ENCODE measurements around the gene TSPEAR.

Gene TSPEAR

DNA sequence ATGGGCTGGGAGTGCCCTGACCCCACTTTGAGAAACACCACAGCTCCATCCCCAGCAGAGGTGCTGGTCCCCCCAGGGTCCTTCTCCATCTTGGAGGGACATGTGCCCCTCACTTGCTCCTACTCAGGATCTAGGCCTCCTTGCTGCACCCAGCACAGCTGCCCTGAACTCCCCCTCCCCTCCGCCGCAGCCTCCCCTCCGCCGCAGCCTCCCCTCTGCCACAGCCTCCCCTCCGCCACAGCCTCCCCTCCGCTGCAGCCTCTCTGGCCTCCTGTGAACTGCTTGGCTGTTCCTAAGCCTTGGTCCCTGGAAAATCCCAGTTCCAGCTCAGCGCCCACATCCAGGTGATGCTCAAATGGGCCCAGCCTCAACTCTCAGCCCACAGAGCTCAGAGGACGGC lies 15.9 kb upstream of the TSPEAR start:
- no peaks in the 10 kb centered on the region for H3K27me3 ChIP-seq (ENCODE audit: low read length)
- H3K9me3 ChIP-seq (ENCODE audit: insufficient read depth, low read length): no peaks in the 10 kb centered on the region
- no peak overlapping the region for H3K4me3 ChIP-seq (ENCODE audit: insufficient read depth, low read length, poor library complexity, severe bottlenecking)
- TF ChIP-seq EZH2phosphoT487 (conservative IDR thresholded peaks at IDR 0.05; ENCODE audit: low read length): no peak
- TF ChIP-seq CTCF (IDR thresholded peaks at IDR 0.05; ENCODE audit: insufficient read depth, low read length, poor library complexity, severe bottlenecking): no peak
- H3K4me2 ChIP-seq (ENCODE audit: low read depth, low read length, poor library complexity, severe bottlenecking): no peak overlapping the region
- H3K27ac ChIP-seq (ENCODE audit: low read depth, low read length): no peak overlapping the region
- no peaks in the 10 kb centered on the region for H3K9me2 ChIP-seq (replicated peaks; ENCODE audit: insufficient read depth, low read length)
- H3F3A ChIP-seq (ENCODE audit: insufficient read depth): no peaks in the 10 kb centered on the region
- no peaks in the 10 kb centered on the region for H3K79me2 ChIP-seq (ENCODE audit: insufficient read depth, low read length)
- H2AFZ ChIP-seq (ENCODE audit: low read depth, low read length, severe bottlenecking): no peak overlapping the region
- no peak overlapping the region for H3K9ac ChIP-seq (ENCODE audit: low read length)
- no peaks in the 10 kb centered on the region for H4K20me1 ChIP-seq (ENCODE audit: low read depth, low read length)
- H3K36me3 ChIP-seq (ENCODE audit: low read length): no peaks in the 10 kb centered on the region

- no peak overlapping the region for H3K4me2 ChIP-seq (ENCODE audit: low read depth, low read length, poor library complexity, severe bottlenecking)
- no peaks in the 10 kb centered on the region for H3K27me3 ChIP-seq (ENCODE audit: low read length)
- H3F3A ChIP-seq (ENCODE audit: insufficient read depth): no peaks in the 10 kb centered on the region
- TF ChIP-seq CTCF (IDR thresholded peaks at IDR 0.05; ENCODE audit: insufficient read depth, low read length, poor library complexity, severe bottlenecking) (no peak), EZH2phosphoT487 (conservative IDR thresholded peaks at IDR 0.05; ENCODE audit: low read length) (no peak)
- no peaks in the 10 kb centered on the region for H3K9me3 ChIP-seq (ENCODE audit: insufficient read depth, low read length)
- no peaks in the 10 kb centered on the region for H3K79me2 ChIP-seq (ENCODE audit: insufficient read depth, low read length)
- H3K9me2 ChIP-seq (replicated peaks; ENCODE audit: insufficient read depth, low read length): no peaks in the 10 kb centered on the region
- no peak overlapping the region for H3K9ac ChIP-seq (ENCODE audit: low read length)
- H4K20me1 ChIP-seq (ENCODE audit: low read depth, low read length): no peaks in the 10 kb centered on the region
- H3K36me3 ChIP-seq (ENCODE audit: low read length): no peaks in the 10 kb centered on the region
- no peak overlapping the region for H3K27ac ChIP-seq (ENCODE audit: low read depth, low read length)
- H2AFZ ChIP-seq (ENCODE audit: low read depth, low read length, severe bottlenecking): no peak overlapping the region
- H3K4me3 ChIP-seq (ENCODE audit: insufficient read depth, low read length, poor library complexity, severe bottlenecking): no peak overlapping the region
These were observed 15.5 kb upstream of the TSPEAR start for GRCh38 chr21:44726826-44727225.

DNA sequence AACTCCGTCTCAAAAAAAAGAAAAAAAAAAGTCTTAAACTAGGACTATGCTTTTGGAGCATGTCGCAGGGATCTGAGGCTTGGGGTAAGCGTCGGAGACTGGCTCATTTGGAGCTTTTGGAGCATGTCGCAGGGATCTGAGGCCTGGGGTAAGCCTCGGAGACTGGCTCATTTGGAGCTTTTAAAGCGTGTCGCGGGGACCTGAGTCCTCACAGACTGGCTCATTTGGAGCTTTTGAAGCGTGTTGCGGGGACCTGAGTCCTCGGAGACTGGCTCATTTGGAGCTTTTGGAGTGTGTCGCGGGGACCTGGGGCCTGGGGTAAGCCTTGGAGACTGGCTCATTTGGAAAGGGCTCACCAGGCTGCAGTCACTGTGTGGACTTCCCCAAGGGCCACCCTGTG lies 13.6 kb upstream of the TSPEAR start:
- Histone ChIP-seq H3K27ac (ENCODE audit: low read depth, low read length) (no peak overlapping the region), H3K9me3 (ENCODE audit: insufficient read depth, low read length) (no peaks in the 10 kb centered on the region), H3K9me2 (replicated peaks; ENCODE audit: insufficient read depth, low read length) (no peaks in the 10 kb centered on the region), H2AFZ (ENCODE audit: low read depth, low read length, severe bottlenecking) (no peak overlapping the region), H3F3A (ENCODE audit: insufficient read depth) (no peaks in the 10 kb centered on the region), H3K79me2 (ENCODE audit: insufficient read depth, low read length) (no peaks in the 10 kb centered on the region), H3K9ac (ENCODE audit: low read length) (no peak overlapping the region), H4K20me1 (ENCODE audit: low read depth, low read length) (no peaks in the 10 kb centered on the region), H3K27me3 (ENCODE audit: low read length) (no peaks in the 10 kb centered on the region), H3K4me3 (ENCODE audit: insufficient read depth, low read length, poor library complexity, severe bottlenecking) (no peak overlapping the region), H3K36me3 (ENCODE audit: low read length) (no peaks in the 10 kb centered on the region), H3K4me2 (ENCODE audit: low read depth, low read length, poor library complexity, severe bottlenecking) (no peak overlapping the region)
- TF ChIP-seq CTCF (IDR thresholded peaks at IDR 0.05; ENCODE audit: insufficient read depth, low read length, poor library complexity, severe bottlenecking) (no peak), EZH2phosphoT487 (conservative IDR thresholded peaks at IDR 0.05; ENCODE audit: low read length) (no peak)

Data from SU-DHL-6 (cell line).